Fibroblast of lung (primary cell): ENCODE measurements around the gene KRT222. TPM values are rescaled to one million over a fixed set of nuclear protein-coding genes. Genes with fewer than 3 reads are reported as not detected.

Source experiments
- DNase-seq, 2 donors: peaks; one replicate each; pipeline versions ENCODE4 v3.0.0 to v3.0.0-alpha.2; 2010; ENCODE audit warnings: low read depth in 2 of 2
- H2AFZ ChIP-seq: 2 replicates; pipeline ENCODE4 v1.5.1; 2012; ENCODE audit warnings: low read length, control low read depth, inconsistent platforms
- H3K27ac ChIP-seq: 2 replicates; pipeline ENCODE4 v1.5.1; 2011; ENCODE audit warnings: low read length, control low read depth; ENCODE audit not compliant: insufficient read depth
- H3K27me3 ChIP-seq: 2 replicates; pipeline ENCODE4 v1.5.1; 2011; ENCODE audit warnings: mild to moderate bottlenecking, low read length; ENCODE audit not compliant: control insufficient read depth, insufficient read depth
- H3K36me3 ChIP-seq: 2 replicates; pipeline ENCODE4 v1.5.1; 2011; ENCODE audit warnings: low read length; ENCODE audit not compliant: control insufficient read depth, insufficient read depth
- H3K4me1 ChIP-seq: 2 replicates; pipeline ENCODE4 v1.5.1; 2011; ENCODE audit warnings: low read length; ENCODE audit not compliant: control insufficient read depth, insufficient read depth; ENCODE audit errors: extremely low read depth
- H3K4me2 ChIP-seq: 2 replicates; pipeline ENCODE4 v1.5.1; 2011; ENCODE audit warnings: low read length, control low read depth; ENCODE audit not compliant: insufficient read depth; ENCODE audit errors: extremely low read depth
- H3K4me3 ChIP-seq, 4 experiments: fragments of 200-600 bp in 1 of 4; sonication (generic) in 1 of 4; replicated peaks in 1 of 4; 2 replicates each; pipeline ENCODE4 v1.5.1; 2011 to 2016; ENCODE audit warnings: low read length in 4 of 4, low read depth in 3 of 4, mild to moderate bottlenecking in 3 of 4, control low read depth in 2 of 4, inconsistent platforms in 1 of 4, mixed read lengths in 1 of 4; ENCODE audit not compliant: insufficient read depth in 1 of 4; ENCODE audit errors: control extremely low read depth in 1 of 4
- H3K79me2 ChIP-seq: 2 replicates; pipeline ENCODE4 v1.5.1; 2012; ENCODE audit warnings: mild to moderate bottlenecking, low read length, inconsistent platforms; ENCODE audit not compliant: control insufficient read depth, insufficient read depth
- H3K9ac ChIP-seq: 2 replicates; pipeline ENCODE4 v1.5.1; 2011; ENCODE audit warnings: mild to moderate bottlenecking, low read length, control low read depth; ENCODE audit not compliant: insufficient read depth
- H3K9me3 ChIP-seq: 2 replicates; pipeline ENCODE4 v1.5.1; 2012; ENCODE audit warnings: low read depth, low read length; ENCODE audit not compliant: control insufficient read depth, insufficient read depth
- H4K20me1 ChIP-seq: 2 replicates; pipeline ENCODE4 v1.5.1; 2011; ENCODE audit warnings: low read length; ENCODE audit not compliant: control insufficient read depth, insufficient read depth; ENCODE audit errors: extremely low read depth
- EZH2 ChIP-seq: IDR thresholded peaks from 2 replicates; pipeline ENCODE4 v1.5.1; 2012; ENCODE audit warnings: low read length, control low read depth, mild to moderate bottlenecking; ENCODE audit errors: missing control alignments
- polyA plus RNA-seq, 2 donors: library from polyadenylated mRNA; depleted of rRNA in 1 of 2; stranded (reverse) in 1 of 2; unstranded in 1 of 2; fragments of >200 nt; gene quantifications; 2 replicates each; pipeline ENCODE4 v1.2.1, GENCODE V29; 2011 to 2012; ENCODE audit warnings: missing spikeins in 1 of 2
- total RNA-seq: library from RNA; depleted of rRNA; stranded (reverse); fragments of >200 nt; gene quantifications from 2 replicates; pipeline ENCODE4 v1.2.1, GENCODE V29; 2014
- TF ChIP-seq, protein P1 (sequence below), 2 donors: IDR thresholded peaks in 1 of 2; conservative IDR thresholded peaks in 1 of 2; 1 replicate in 1 of 2; 2 replicates in 1 of 2; pipeline ENCODE4 v1.5.1; 2011 to 2012; ENCODE audit warnings: low read length in 2 of 2, control low read depth in 1 of 2, inconsistent platforms in 1 of 2, low read depth in 1 of 2, mild to moderate bottlenecking in 1 of 2

KRT222 gene
- total and polyA plus RNA-seq, 2 donors (not counting 1 experiment from before 2014, with no cell fraction given): 0.33 TPM; not detected in 1

DNA sequence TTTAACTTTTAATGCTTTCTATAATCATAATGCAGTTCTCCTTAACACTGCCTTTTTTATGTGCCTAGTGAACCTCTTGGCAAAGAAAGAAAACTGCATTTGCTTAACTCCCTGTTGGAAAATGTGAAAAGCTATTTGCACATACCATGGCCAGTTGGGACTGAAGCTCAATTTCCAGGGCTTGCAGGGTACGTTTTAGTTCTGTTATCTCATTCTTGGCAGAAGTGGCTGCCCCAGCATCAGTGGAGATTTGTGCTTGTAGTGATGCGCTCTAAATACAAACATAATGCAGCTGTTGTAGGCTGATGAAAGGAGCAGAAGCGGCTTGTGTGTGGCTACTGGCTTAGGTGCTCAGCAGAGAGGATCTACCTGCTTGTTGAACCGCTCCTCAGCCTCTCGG is 34.9 kb upstream of the KRT222 start:
- H4K20me1 ChIP-seq: no peaks in the 10 kb centered on the region
- no peaks in the 10 kb centered on the region for H3K9me3 ChIP-seq
- no peak overlapping the region for H3K4me2 ChIP-seq
- H3K27me3 ChIP-seq: peaks cover 17% of the 10 kb centered on the region
- H3K4me1 ChIP-seq: no peaks in the 10 kb centered on the region
- no peak for DNase-seq
- no peaks in the 10 kb centered on the region for H3K36me3 ChIP-seq
- TF ChIP-seq EZH2: no peak
- TF ChIP-seq, protein P1, sequence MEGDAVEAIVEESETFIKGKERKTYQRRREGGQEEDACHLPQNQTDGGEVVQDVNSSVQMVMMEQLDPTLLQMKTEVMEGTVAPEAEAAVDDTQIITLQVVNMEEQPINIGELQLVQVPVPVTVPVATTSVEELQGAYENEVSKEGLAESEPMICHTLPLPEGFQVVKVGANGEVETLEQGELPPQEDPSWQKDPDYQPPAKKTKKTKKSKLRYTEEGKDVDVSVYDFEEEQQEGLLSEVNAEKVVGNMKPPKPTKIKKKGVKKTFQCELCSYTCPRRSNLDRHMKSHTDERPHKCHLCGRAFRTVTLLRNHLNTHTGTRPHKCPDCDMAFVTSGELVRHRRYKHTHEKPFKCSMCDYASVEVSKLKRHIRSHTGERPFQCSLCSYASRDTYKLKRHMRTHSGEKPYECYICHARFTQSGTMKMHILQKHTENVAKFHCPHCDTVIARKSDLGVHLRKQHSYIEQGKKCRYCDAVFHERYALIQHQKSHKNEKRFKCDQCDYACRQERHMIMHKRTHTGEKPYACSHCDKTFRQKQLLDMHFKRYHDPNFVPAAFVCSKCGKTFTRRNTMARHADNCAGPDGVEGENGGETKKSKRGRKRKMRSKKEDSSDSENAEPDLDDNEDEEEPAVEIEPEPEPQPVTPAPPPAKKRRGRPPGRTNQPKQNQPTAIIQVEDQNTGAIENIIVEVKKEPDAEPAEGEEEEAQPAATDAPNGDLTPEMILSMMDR (conservative IDR thresholded peaks at IDR 0.05 in 1 of 2, IDR thresholded peaks at IDR 0.05 in 1 of 2; ENCODE audit: low read depth in 1 of 2, low read length in 2 of 2): no peak
- no peak overlapping the region for H2AFZ ChIP-seq
- no peak overlapping the region for H3K9ac ChIP-seq
- H3K27ac ChIP-seq: no peak overlapping the region
- no peaks in the 10 kb centered on the region for H3K79me2 ChIP-seq
- H3K4me3 ChIP-seq: no peak overlapping the region

- H3K36me3 ChIP-seq: no peaks in the 10 kb centered on the region
- TF ChIP-seq, protein P1 (conservative IDR thresholded peaks at IDR 0.05 in 1 of 2, IDR thresholded peaks at IDR 0.05 in 1 of 2; ENCODE audit: low read depth in 1 of 2, low read length in 2 of 2): no peak
- no peak for TF ChIP-seq EZH2
- H3K9ac ChIP-seq: no peak overlapping the region
- DNase-seq: no peak
- H3K9me3 ChIP-seq: no peaks in the 10 kb centered on the region
- no peaks in the 10 kb centered on the region for H3K4me1 ChIP-seq
- H2AFZ ChIP-seq: no peak overlapping the region
- peaks cover 17% of the 10 kb centered on the region for H3K27me3 ChIP-seq
- no peak overlapping the region for H3K4me3 ChIP-seq
- H3K4me2 ChIP-seq: no peak overlapping the region
- no peaks in the 10 kb centered on the region for H3K79me2 ChIP-seq
- no peak overlapping the region for H3K27ac ChIP-seq
- no peaks in the 10 kb centered on the region for H4K20me1 ChIP-seq
Observed at GRCh38 chr17:40699371-40699770, 34.4 kb upstream of the KRT222 start.

- H3K79me2 ChIP-seq: no peaks in the 10 kb centered on the region
- H4K20me1 ChIP-seq: no peaks in the 10 kb centered on the region
- H3K36me3 ChIP-seq: no peaks in the 10 kb centered on the region
- no peak overlapping the region for H2AFZ ChIP-seq
- H3K9me3 ChIP-seq: no peaks in the 10 kb centered on the region
- no peak for DNase-seq
- TF ChIP-seq, protein P1 (conservative IDR thresholded peaks at IDR 0.05 in 1 of 2, IDR thresholded peaks at IDR 0.05 in 1 of 2; ENCODE audit: low read depth in 1 of 2, low read length in 2 of 2): no peak
- TF ChIP-seq EZH2: no peak
- H3K4me3 ChIP-seq: no peak overlapping the region
- H3K9ac ChIP-seq: no peak overlapping the region
- no peaks in the 10 kb centered on the region for H3K4me1 ChIP-seq
- no peak overlapping the region for H3K4me2 ChIP-seq
- H3K27me3 ChIP-seq: peaks cover 17% of the 10 kb centered on the region
- H3K27ac ChIP-seq: no peak overlapping the region
Observed at GRCh38 chr17:40697297-40697696, 32.3 kb upstream of the KRT222 start.
